ENCODE measurements around the gene EGLN3.

Gene EGLN3

DNA sequence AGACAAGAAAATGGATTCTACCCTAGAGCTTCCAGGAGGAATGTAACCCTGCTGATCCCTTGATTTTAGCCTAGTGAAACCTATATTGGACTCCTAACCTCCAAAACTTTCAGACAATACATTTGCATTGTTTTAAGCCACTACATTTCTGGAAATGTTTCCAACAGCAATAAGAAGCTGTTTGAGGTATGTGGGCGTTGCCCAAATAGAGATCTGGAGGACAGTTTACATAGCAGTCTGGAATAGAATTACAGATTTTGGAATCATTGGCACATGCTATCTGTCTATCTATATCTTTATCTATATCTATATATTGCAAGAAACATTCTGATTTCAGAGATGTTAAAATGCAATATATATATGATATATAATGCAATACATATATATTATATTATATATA lies 42.4 kb upstream of the EGLN3 start (continued):
- TF ChIP-seq BACH2 (CRISPR knock-in tag; IDR thresholded peaks at IDR 0.05; ENCODE audit: borderline replicate concordance) (no peak), ISL1 (CRISPR knock-in tag; IDR thresholded peaks at IDR 0.05) (no peak), OSR1 (CRISPR knock-in tag; IDR thresholded peaks at IDR 0.05) (no peak), ZNF565 (CRISPR knock-in tag; conservative IDR thresholded peaks at IDR 0.05; ENCODE audit: low read depth) (no peak), SNAI2 (CRISPR knock-in tag; IDR thresholded peaks at IDR 0.05) (no peak)
- TF ChIP-seq, protein P1, sequence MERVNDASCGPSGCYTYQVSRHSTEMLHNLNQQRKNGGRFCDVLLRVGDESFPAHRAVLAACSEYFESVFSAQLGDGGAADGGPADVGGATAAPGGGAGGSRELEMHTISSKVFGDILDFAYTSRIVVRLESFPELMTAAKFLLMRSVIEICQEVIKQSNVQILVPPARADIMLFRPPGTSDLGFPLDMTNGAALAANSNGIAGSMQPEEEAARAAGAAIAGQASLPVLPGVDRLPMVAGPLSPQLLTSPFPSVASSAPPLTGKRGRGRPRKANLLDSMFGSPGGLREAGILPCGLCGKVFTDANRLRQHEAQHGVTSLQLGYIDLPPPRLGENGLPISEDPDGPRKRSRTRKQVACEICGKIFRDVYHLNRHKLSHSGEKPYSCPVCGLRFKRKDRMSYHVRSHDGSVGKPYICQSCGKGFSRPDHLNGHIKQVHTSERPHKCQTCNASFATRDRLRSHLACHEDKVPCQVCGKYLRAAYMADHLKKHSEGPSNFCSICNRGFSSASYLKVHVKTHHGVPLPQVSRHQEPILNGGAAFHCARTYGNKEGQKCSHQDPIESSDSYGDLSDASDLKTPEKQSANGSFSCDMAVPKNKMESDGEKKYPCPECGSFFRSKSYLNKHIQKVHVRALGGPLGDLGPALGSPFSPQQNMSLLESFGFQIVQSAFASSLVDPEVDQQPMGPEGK (CRISPR knock-in tag; IDR thresholded peaks at IDR 0.05; ENCODE audit: borderline replicate concordance) = no peak

DNA sequence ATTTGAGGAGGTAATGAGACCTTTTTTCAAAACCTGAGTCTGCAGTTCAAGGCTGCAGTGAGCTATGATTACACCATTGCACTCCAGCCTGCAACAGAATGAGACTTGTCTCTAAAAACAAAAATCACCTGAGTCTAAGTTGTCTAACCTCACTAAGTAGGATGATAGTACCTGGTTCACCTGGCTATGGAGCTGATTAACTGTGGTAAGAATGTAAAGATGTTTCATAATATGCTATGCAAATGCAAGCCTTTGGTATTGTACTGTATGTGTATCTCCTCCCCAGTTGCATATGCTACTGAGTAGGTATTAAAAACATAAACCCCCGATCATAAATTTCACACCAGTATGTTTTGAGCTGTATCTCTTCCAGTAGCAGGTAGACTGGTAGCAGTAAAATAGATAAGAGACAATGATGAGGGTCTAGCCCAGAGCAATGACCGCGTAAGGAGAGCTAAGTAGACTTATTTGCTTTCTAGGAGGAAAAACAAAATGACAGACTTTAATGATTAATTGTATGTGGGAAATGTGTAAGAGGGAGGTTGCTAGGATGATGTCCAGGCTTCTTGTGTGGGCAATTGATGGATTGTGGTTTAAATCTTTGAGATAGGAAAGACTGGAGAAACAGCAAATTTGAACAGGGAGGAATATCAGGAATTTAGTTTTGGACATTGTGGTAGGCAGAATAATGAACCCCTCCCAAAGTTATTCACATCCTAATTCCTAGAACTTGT lies 41.6 kb upstream of the EGLN3 start:
- no peak for ATAC-seq
- TF ChIP-seq ARNTL (CRISPR knock-in tag; IDR thresholded peaks at IDR 0.05; ENCODE audit: borderline replicate concordance, low read depth) = no peak
- TF ChIP-seq SNAI2 (CRISPR knock-in tag; IDR thresholded peaks at IDR 0.05) = no peak
- TF ChIP-seq ZNF565 (CRISPR knock-in tag; conservative IDR thresholded peaks at IDR 0.05; ENCODE audit: low read depth) = no peak
- TF ChIP-seq, protein P2, sequence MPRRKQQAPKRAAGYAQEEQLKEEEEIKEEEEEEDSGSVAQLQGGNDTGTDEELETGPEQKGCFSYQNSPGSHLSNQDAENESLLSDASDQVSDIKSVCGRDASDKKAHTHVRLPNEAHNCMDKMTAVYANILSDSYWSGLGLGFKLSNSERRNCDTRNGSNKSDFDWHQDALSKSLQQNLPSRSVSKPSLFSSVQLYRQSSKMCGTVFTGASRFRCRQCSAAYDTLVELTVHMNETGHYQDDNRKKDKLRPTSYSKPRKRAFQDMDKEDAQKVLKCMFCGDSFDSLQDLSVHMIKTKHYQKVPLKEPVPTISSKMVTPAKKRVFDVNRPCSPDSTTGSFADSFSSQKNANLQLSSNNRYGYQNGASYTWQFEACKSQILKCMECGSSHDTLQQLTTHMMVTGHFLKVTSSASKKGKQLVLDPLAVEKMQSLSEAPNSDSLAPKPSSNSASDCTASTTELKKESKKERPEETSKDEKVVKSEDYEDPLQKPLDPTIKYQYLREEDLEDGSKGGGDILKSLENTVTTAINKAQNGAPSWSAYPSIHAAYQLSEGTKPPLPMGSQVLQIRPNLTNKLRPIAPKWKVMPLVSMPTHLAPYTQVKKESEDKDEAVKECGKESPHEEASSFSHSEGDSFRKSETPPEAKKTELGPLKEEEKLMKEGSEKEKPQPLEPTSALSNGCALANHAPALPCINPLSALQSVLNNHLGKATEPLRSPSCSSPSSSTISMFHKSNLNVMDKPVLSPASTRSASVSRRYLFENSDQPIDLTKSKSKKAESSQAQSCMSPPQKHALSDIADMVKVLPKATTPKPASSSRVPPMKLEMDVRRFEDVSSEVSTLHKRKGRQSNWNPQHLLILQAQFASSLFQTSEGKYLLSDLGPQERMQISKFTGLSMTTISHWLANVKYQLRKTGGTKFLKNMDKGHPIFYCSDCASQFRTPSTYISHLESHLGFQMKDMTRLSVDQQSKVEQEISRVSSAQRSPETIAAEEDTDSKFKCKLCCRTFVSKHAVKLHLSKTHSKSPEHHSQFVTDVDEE (CRISPR knock-in tag; IDR thresholded peaks at IDR 0.05) = no peak
- TF ChIP-seq, protein P3, sequence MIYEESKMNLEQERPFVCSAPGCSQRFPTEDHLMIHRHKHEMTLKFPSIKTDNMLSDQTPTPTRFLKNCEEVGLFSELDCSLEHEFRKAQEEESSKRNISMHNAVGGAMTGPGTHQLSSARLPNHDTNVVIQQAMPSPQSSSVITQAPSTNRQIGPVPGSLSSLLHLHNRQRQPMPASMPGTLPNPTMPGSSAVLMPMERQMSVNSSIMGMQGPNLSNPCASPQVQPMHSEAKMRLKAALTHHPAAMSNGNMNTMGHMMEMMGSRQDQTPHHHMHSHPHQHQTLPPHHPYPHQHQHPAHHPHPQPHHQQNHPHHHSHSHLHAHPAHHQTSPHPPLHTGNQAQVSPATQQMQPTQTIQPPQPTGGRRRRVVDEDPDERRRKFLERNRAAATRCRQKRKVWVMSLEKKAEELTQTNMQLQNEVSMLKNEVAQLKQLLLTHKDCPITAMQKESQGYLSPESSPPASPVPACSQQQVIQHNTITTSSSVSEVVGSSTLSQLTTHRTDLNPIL (CRISPR knock-in tag; IDR thresholded peaks at IDR 0.05; ENCODE audit: low read depth) = no peak
- TF ChIP-seq ZFP30 (CRISPR knock-in tag; IDR thresholded peaks at IDR 0.05) = no peak
- TF ChIP-seq ZFP3 (CRISPR knock-in tag; IDR thresholded peaks at IDR 0.05) = no peak

DNA sequence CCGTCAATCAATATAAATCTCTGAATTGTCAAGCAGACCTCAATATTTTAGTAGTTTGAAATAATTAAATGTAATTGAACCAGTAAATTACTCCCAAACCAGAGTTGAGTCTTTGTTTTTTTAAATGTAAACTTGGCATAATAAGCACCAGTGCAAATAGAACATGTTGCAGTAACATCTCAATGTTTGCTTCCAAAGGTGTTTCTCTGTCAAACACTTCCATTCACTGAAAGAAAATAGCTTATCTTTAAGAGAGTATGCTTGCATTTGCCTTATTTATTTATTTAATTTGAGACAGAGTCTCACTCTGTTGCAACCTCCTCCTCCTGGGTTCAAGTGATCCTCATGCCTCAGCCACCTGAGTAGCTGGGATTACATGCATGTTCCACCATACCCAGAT lies 39.9 kb upstream of the EGLN3 start:
- TF ChIP-seq, protein P3 (CRISPR knock-in tag; IDR thresholded peaks at IDR 0.05; ENCODE audit: low read depth) = no peak
- TF ChIP-seq GLIS3 (CRISPR knock-in tag; IDR thresholded peaks at IDR 0.05) = no peak
- TF ChIP-seq ARNTL (CRISPR knock-in tag; IDR thresholded peaks at IDR 0.05; ENCODE audit: borderline replicate concordance, low read depth) = no peak
- TF ChIP-seq ZNF8 (CRISPR knock-in tag; IDR thresholded peaks at IDR 0.05) = no peak
- TF ChIP-seq RARB (CRISPR knock-in tag; IDR thresholded peaks at IDR 0.05) = no peak
- TF ChIP-seq PPARA (CRISPR knock-in tag; IDR thresholded peaks at IDR 0.05; ENCODE audit: borderline replicate concordance) = no peak
- no peak for TF ChIP-seq SNAI2 (CRISPR knock-in tag; IDR thresholded peaks at IDR 0.05)
- no peak for TF ChIP-seq ISL1 (CRISPR knock-in tag; IDR thresholded peaks at IDR 0.05)
- TF ChIP-seq, protein P4, sequence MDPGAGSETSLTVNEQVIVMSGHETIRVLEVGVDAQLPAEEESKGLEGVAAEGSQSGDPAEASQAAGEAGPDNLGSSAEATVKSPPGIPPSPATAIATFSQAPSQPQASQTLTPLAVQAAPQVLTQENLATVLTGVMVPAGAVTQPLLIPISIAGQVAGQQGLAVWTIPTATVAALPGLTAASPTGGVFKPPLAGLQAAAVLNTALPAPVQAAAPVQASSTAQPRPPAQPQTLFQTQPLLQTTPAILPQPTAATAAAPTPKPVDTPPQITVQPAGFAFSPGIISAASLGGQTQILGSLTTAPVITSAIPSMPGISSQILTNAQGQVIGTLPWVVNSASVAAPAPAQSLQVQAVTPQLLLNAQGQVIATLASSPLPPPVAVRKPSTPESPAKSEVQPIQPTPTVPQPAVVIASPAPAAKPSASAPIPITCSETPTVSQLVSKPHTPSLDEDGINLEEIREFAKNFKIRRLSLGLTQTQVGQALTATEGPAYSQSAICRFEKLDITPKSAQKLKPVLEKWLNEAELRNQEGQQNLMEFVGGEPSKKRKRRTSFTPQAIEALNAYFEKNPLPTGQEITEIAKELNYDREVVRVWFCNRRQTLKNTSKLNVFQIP (CRISPR knock-in tag; IDR thresholded peaks at IDR 0.05; ENCODE audit: borderline replicate concordance, low read depth) = no peak
- TF ChIP-seq ZFP3 (CRISPR knock-in tag; IDR thresholded peaks at IDR 0.05) = no peak
- TF ChIP-seq, protein P1 (CRISPR knock-in tag; IDR thresholded peaks at IDR 0.05; ENCODE audit: borderline replicate concordance) = no peak
- no peak for TF ChIP-seq ZC3H10 (CRISPR knock-in tag; IDR thresholded peaks at IDR 0.05)
- no peak for TF ChIP-seq ESRRG (CRISPR knock-in tag; IDR thresholded peaks at IDR 0.05)
- no peak for TF ChIP-seq TOX (CRISPR knock-in tag; IDR thresholded peaks at IDR 0.05; ENCODE audit: borderline replicate concordance)
- no peak for TF ChIP-seq BACH2 (CRISPR knock-in tag; IDR thresholded peaks at IDR 0.05; ENCODE audit: borderline replicate concordance)
- TF ChIP-seq, protein P5, sequence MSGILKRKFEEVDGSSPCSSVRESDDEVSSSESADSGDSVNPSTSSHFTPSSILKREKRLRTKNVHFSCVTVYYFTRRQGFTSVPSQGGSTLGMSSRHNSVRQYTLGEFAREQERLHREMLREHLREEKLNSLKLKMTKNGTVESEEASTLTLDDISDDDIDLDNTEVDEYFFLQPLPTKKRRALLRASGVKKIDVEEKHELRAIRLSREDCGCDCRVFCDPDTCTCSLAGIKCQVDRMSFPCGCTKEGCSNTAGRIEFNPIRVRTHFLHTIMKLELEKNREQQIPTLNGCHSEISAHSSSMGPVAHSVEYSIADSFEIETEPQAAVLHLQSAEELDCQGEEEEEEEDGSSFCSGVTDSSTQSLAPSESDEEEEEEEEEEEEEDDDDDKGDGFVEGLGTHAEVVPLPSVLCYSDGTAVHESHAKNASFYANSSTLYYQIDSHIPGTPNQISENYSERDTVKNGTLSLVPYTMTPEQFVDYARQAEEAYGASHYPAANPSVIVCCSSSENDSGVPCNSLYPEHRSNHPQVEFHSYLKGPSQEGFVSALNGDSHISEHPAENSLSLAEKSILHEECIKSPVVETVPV (CRISPR knock-in tag; IDR thresholded peaks at IDR 0.05) = no peak
- ATAC-seq = no peak
